HG02973 (cell line): ENCODE data around the gene RAB11FIP5.

Experiments used
- ATAC-seq: cut with Tn5 transposase; IDR thresholded peaks from one replicate; pipeline ENCODE4 v1.9.1; 2021; ENCODE audit warnings: moderate library complexity; ENCODE audit not compliant: unreplicated experiment

The RAB11FIP5 gene

GRCh38 chr2:73085691-73086090 is 27.1 kb downstream of the RAB11FIP5 start:
- ATAC-seq = peak; percentile 84

- ATAC-seq = no peak
Measured at GRCh38 chr2:73084971-73085370, 27.8 kb downstream of the RAB11FIP5 start.

- no peak for ATAC-seq
Measured at GRCh38 chr2:73083886-73084800, 28.6 kb downstream of the RAB11FIP5 start.

- no peak for ATAC-seq
Measured at GRCh38 chr2:73082523-73083410, 30.0 kb downstream of the RAB11FIP5 start.

- no peak for ATAC-seq
Measured at GRCh38 chr2:73081181-73081671, 31.5 kb downstream of the RAB11FIP5 start.

- no peak for ATAC-seq
Measured at GRCh38 chr2:73080321-73081131, 32.2 kb downstream of the RAB11FIP5 start.

- no peak for ATAC-seq
Measured at GRCh38 chr2:73079636-73080035, 33.1 kb downstream of the RAB11FIP5 start.

GRCh38 chr2:73078457-73079411 is 34.0 kb downstream of the RAB11FIP5 start:
- ATAC-seq = no peak

GRCh38 chr2:73077424-73077795 is 35.3 kb downstream of the RAB11FIP5 start:
- no peak for ATAC-seq

- no peak for ATAC-seq
Measured at GRCh38 chr2:73076701-73077423, 35.9 kb downstream of the RAB11FIP5 start.

- ATAC-seq = no peak
Measured at GRCh38 chr2:73075477-73076373, 37.0 kb downstream of the RAB11FIP5 start.

GRCh38 chr2:73074110-73075069 is 38.4 kb downstream of the RAB11FIP5 start:
- no peak for ATAC-seq

GRCh38 chr2:73072416-73072815 is 40.3 kb downstream of the RAB11FIP5 start:
- ATAC-seq = no peak

- no peak for ATAC-seq
Measured at GRCh38 chr2:73072129-73072395, 40.7 kb downstream of the RAB11FIP5 start.

GRCh38 chr2:73071360-73072128 is 41.2 kb downstream of the RAB11FIP5 start, which contains the start of gene SFXN5:
TSS of gene SFXN5 (minus strand) at chr2:73071712. CDS start at chr2:73071705, 7 bp downstream.
- ATAC-seq = peak; percentile 91
